Endothelial cell of umbilical vein (primary cell): ENCODE data around the gene FOXP1. TPM values are rescaled to one million over a fixed set of nuclear protein-coding genes. Genes with fewer than 3 reads are reported as not detected.

Source experiments
- BruUV-seq: library from RNA; stranded (reverse); fragments of 400-500 nt; replicated peaks from 2 replicates; lab custom pipeline; 2021; lab: Mats Ljungman, UMichigan
- CTCF ChIA-PET: fragments of 300-600, 350-600 bp; sonication (Branson Sonifier 250); formaldehyde crosslinking; loops from one replicate; lab custom pipeline; 2021; ENCODE audit warnings: antibody characterized with exemption, inconsistent platforms; lab: Charles Lee
- POLR2A ChIA-PET: fragments of 300-600, 350-600 bp; sonication (Branson Sonifier 250); formaldehyde crosslinking; loops from one replicate; lab custom pipeline; 2021; ENCODE audit warnings: antibody characterized with exemption, inconsistent platforms; lab: Charles Lee
- DNase-seq: peaks from one replicate; pipeline ENCODE4 v3.0.0-alpha.2; 2011; ENCODE audit warnings: low read depth, low spot score
- FAIRE-seq: peaks from 2 replicates; lab custom pipeline; 2011; peaks lifted over from hg19 to GRCh38; lab: Jason Lieb, UNC
- H2AFZ ChIP-seq: 2 replicates; pipeline ENCODE4 v1.6.0; 2012; ENCODE audit warnings: low read depth, low read length, control low read depth, inconsistent platforms
- H3K27ac ChIP-seq: 2 replicates; pipeline ENCODE4 v1.5.1; 2011; ENCODE audit warnings: low read depth, mild to moderate bottlenecking, control low read depth, low read length, moderate library complexity; ENCODE audit not compliant: insufficient read depth
- H3K27me3 ChIP-seq, 2 experiments: 2 replicates each; pipeline versions ENCODE4 v1.6.0 to v1.6.1; 2011; ENCODE audit warnings: low read length in 2 of 2, mixed read lengths in 1 of 2; ENCODE audit not compliant: control insufficient read depth in 2 of 2, insufficient read depth in 2 of 2
- H3K36me3 ChIP-seq, 2 experiments: 2 replicates in 1 of 2; 3 replicates in 1 of 2; pipeline ENCODE4 v1.5.1; 2011; ENCODE audit warnings: low read length in 2 of 2, mild to moderate bottlenecking in 1 of 2, moderate library complexity in 1 of 2; ENCODE audit not compliant: control insufficient read depth in 2 of 2, insufficient read depth in 2 of 2; ENCODE audit errors: extremely low read depth in 1 of 2
- H3K4me1 ChIP-seq: 3 replicates; pipeline ENCODE4 v1.5.1; 2011; ENCODE audit warnings: mild to moderate bottlenecking, low read length; ENCODE audit not compliant: control insufficient read depth, insufficient read depth; ENCODE audit errors: extremely low read depth
- H3K4me2 ChIP-seq: 2 replicates; pipeline ENCODE4 v1.6.1; 2011; ENCODE audit warnings: low read length, control low read depth, mixed read lengths; ENCODE audit not compliant: insufficient read depth
- H3K4me3 ChIP-seq, 3 experiments: fragments of 200-600 bp in 1 of 3; sonication (generic), shearing (Covaris generic) in 1 of 3; replicated peaks in 1 of 3; 2 replicates each; pipeline ENCODE4 v1.5.1; 2011 to 2016; ENCODE audit warnings: control low read depth in 3 of 3, low read length in 3 of 3, mild to moderate bottlenecking in 2 of 3, inconsistent platforms in 1 of 3, low read depth in 1 of 3, moderate library complexity in 1 of 3; ENCODE audit not compliant: insufficient read depth in 1 of 3
- H3K79me2 ChIP-seq: 2 replicates; pipeline ENCODE4 v1.6.0; 2012; ENCODE audit warnings: low read length, inconsistent platforms; ENCODE audit not compliant: control insufficient read depth, insufficient read depth
- H3K9ac ChIP-seq: replicated peaks from 2 replicates; pipeline ENCODE3; 2011; ENCODE audit warnings: low read length, control low read depth; ENCODE audit not compliant: insufficient read depth; ENCODE audit errors: extremely low read depth
- H3K9me1 ChIP-seq: replicated peaks from 3 replicates; pipeline ENCODE4 v1.6.0; 2011; ENCODE audit warnings: mild to moderate bottlenecking, low read length; ENCODE audit not compliant: control insufficient read depth, insufficient read depth; ENCODE audit errors: extremely low read depth
- H3K9me3 ChIP-seq: replicated peaks from 2 replicates; pipeline ENCODE4 v1.5.1; 2012; ENCODE audit warnings: low read length, inconsistent platforms; ENCODE audit not compliant: control insufficient read depth, insufficient read depth
- H4K20me1 ChIP-seq: replicated peaks from 2 replicates; pipeline ENCODE3; 2011; ENCODE audit warnings: mild to moderate bottlenecking, low read length; ENCODE audit not compliant: control insufficient read depth, insufficient read depth; ENCODE audit errors: extremely low read depth
- EZH2 ChIP-seq: IDR thresholded peaks from 2 replicates; pipeline ENCODE4 v1.6.1; 2012; ENCODE audit warnings: borderline replicate concordance, low read depth, mild to moderate bottlenecking, moderate library complexity, low read length, inconsistent platforms; ENCODE audit not compliant: severe bottlenecking
- FOS ChIP-seq: IDR thresholded peaks from 2 replicates; pipeline ENCODE4 v1.6.1; 2011; ENCODE audit warnings: mild to moderate bottlenecking, low read length, moderate library complexity, borderline replicate concordance; ENCODE audit not compliant: insufficient read depth
- GATA2 ChIP-seq: IDR thresholded peaks from 2 replicates; pipeline ENCODE4 v1.7.0; 2011; ENCODE audit warnings: low read depth, mild to moderate bottlenecking, moderate library complexity, mixed read lengths, low read length; ENCODE audit not compliant: insufficient read length, insufficient read depth
- JUN ChIP-seq: IDR thresholded peaks from 2 replicates; pipeline ENCODE4 v1.6.1; 2011; ENCODE audit warnings: borderline replicate concordance, low read depth; ENCODE audit not compliant: insufficient read length, insufficient read depth
- MAX ChIP-seq: IDR thresholded peaks from 2 replicates; pipeline ENCODE4 v1.6.1; 2011; ENCODE audit not compliant: insufficient read depth, insufficient read length
- MYC ChIP-seq: IDR thresholded peaks from one replicate; pipeline ENCODE4 v1.6.1; 2011; ENCODE audit warnings: mild to moderate bottlenecking, low read depth, low read length
- POLR2A ChIP-seq: IDR thresholded peaks from 2 replicates; pipeline ENCODE4 v1.6.1; 2012; ENCODE audit warnings: low read depth, mild to moderate bottlenecking, control low read depth, low read length
- dilution Hi-C: fragments of 300-500 bp; cut with MboI; formaldehyde crosslinking; loops from one replicate; pipeline ENCODE4 v1.15.0; 2019; ENCODE audit warnings: low sequenced_read_pairs; ENCODE audit not compliant: extremely low pct_ligation_motif_present
- intact Hi-C: fragments of 100-400 bp; cut with micrococcal nuclease; formaldehyde crosslinking; loops from one replicate; pipeline ENCODE4 v1.10.0; 2022
- polyA plus RNA-seq, 4 experiments: library from polyadenylated mRNA; depleted of rRNA in 3 of 4; stranded (reverse) in 3 of 4; unstranded in 1 of 4; fragments of >200 nt; gene quantifications; 2 replicates each; pipeline versions ENCODE4 v1.2.1 to v1.2.3, GENCODE V29; 2011 to 2012; ENCODE audit warnings: missing spikeins in 1 of 4
- total RNA-seq: library from RNA; stranded (reverse); gene quantifications from 2 replicates; pipeline ENCODE4 v1.2.3, GENCODE V29; 2021

FOXP1 gene
- total and polyA plus RNA-seq, 2 donors (not counting 3 experiments of a cell fraction or from before 2014, with no cell fraction given) = 41.0 to 107 TPM

- no peaks in the 10 kb centered on the region for H4K20me1 ChIP-seq
- H2AFZ ChIP-seq = no peak overlapping the region
- peak; percentile 12 for TF ChIP-seq FOS
- no peak for TF ChIP-seq MYC
- no peak for TF ChIP-seq JUN
- no peak for TF ChIP-seq EZH2
- no peak for TF ChIP-seq POLR2A
- no peak overlapping the region for H3K27ac ChIP-seq
- DNase-seq = peak; percentile 47
- no peaks in the 10 kb centered on the region for H3K36me3 ChIP-seq
- peaks cover 14% of the 10 kb centered on the region for H3K79me2 ChIP-seq
- peak; percentile 21 for FAIRE-seq
- H3K27me3 ChIP-seq = no peaks in the 10 kb centered on the region
- no TSS peak for BruUV-seq
- intact Hi-C loops = no loop called here
- ChIA-PET CTCF (interaction anchor here (0.9 to 1.4 kb wide), 5 partner anchors 10 to 119 kb away, joined by 3 to 8 read pairs (median 3); no protein-coding TSS in a partner anchor), POLR2A (no interaction called here)
- dilution Hi-C loops = no loop called here
- H3K4me2 ChIP-seq = peak overlapping the region; percentile 95
- H3K9ac ChIP-seq = no peak overlapping the region
- H3K4me3 ChIP-seq = no peak overlapping the region
- H3K4me1 ChIP-seq = peaks cover 39% of the 10 kb centered on the region
- H3K9me1 ChIP-seq = no peaks in the 10 kb centered on the region
- H3K9me3 ChIP-seq = no peaks in the 10 kb centered on the region
Observed at GRCh38 chr3:71578054-71578751, 5.3 kb downstream of the FOXP1 start.

- TF ChIP-seq POLR2A = no peak
- TF ChIP-seq MAX = no peak
- TF ChIP-seq EZH2 = no peak
- TF ChIP-seq GATA2 = no peak
- no peak for TF ChIP-seq MYC
- dilution Hi-C loops = no loop called here
- no peak overlapping the region for H3K4me3 ChIP-seq
- H3K9me1 ChIP-seq = no peaks in the 10 kb centered on the region
- no peaks in the 10 kb centered on the region for H4K20me1 ChIP-seq
- H3K9me3 ChIP-seq = no peaks in the 10 kb centered on the region
- no peak overlapping the region for H2AFZ ChIP-seq
- intact Hi-C loops = no loop called here
- no peak overlapping the region for H3K9ac ChIP-seq
- H3K4me2 ChIP-seq = peak overlapping the region; percentile 46
- CTCF ChIA-PET = no interaction called here
- H3K79me2 ChIP-seq = peaks cover 9% of the 10 kb centered on the region
- H3K4me1 ChIP-seq = peaks cover 39% of the 10 kb centered on the region
- peak; percentile 35 for DNase-seq
- POLR2A ChIA-PET = no interaction called here
- H3K27me3 ChIP-seq = no peaks in the 10 kb centered on the region
- FAIRE-seq = no peak
- no peaks in the 10 kb centered on the region for H3K36me3 ChIP-seq
- BruUV-seq = no TSS peak
- no peak overlapping the region for H3K27ac ChIP-seq
Observed at GRCh38 chr3:71577011-71577410, 6.5 kb downstream of the FOXP1 start.
